Measurements from ENCODE around the gene SPIRE1. TPM values are rescaled to one million over a fixed set of nuclear protein-coding genes. Genes with fewer than 3 reads are reported as not detected.

SPIRE1 gene
- polyA plus RNA-seq, 1 experiment = 11.6 TPM

GRCh38 chr18:12408247-12408869 is 249.5 kb downstream of the SPIRE1 start:
- Histone ChIP-seq H3K27me3 (ENCODE audit: control insufficient read depth, insufficient read depth, low read length) (no peaks in the 10 kb centered on the region), H3K4me3 (ENCODE audit: low read depth, low read length) (peak overlapping the region; percentile 58), H3K36me3 (ENCODE audit: control insufficient read depth, insufficient read depth, low read length) (no peaks in the 10 kb centered on the region)
- TF ChIP-seq CTCF (IDR thresholded peaks at IDR 0.05; ENCODE audit: insufficient read depth, low read depth, low read length) = no peak
- ChIA-PET CTCF (interaction anchor here (1.2 to 1.8 kb wide), 2 partner anchors 11 to 43 kb away, joined by 3 read pairs; no protein-coding TSS in a partner anchor), POLR2A (no interaction called here)
- no peak for DNase-seq (ENCODE audit: low read depth)

GRCh38 chr18:12406371-12407111 is 251.4 kb downstream of the SPIRE1 start:
- POLR2A ChIA-PET = no interaction called here
- Histone ChIP-seq H3K36me3 (ENCODE audit: control insufficient read depth, insufficient read depth, low read length) (no peaks in the 10 kb centered on the region), H3K27me3 (ENCODE audit: control insufficient read depth, insufficient read depth, low read length) (no peaks in the 10 kb centered on the region), H3K4me3 (ENCODE audit: low read depth, low read length) (no peak overlapping the region)
- DNase-seq (ENCODE audit: low read depth) = no peak
- TF ChIP-seq CTCF (IDR thresholded peaks at IDR 0.05; ENCODE audit: insufficient read depth, low read depth, low read length) = no peak
- CTCF ChIA-PET = interaction anchor here (0.6 to 7.4 kb wide), 4 partner anchors 13 to 47 kb away, joined by 3 to 54 read pairs (median 3); no protein-coding TSS in a partner anchor

GRCh38 chr18:12405066-12405465 is 252.8 kb downstream of the SPIRE1 start:
- ChIA-PET POLR2A (no interaction called here), CTCF (interaction anchor here (1.0 to 7.4 kb wide), 3 partner anchors 12 to 134 kb away, joined by 3 to 54 read pairs (median 3); no protein-coding TSS in a partner anchor)

GRCh38 chr18:12403601-12404506 is 254.1 kb downstream of the SPIRE1 start:
- no peak overlapping the region for H3K4me3 ChIP-seq (ENCODE audit: low read depth, low read length)

More at GRCh38 chr18:12405066-12405465, 252.8 kb downstream of the SPIRE1 start:
- Histone ChIP-seq H3K27me3 (ENCODE audit: control insufficient read depth, insufficient read depth, low read length) (no peaks in the 10 kb centered on the region), H3K4me3 (ENCODE audit: low read depth, low read length) (no peak overlapping the region), H3K36me3 (ENCODE audit: control insufficient read depth, insufficient read depth, low read length) (no peaks in the 10 kb centered on the region)
- no peak for TF ChIP-seq CTCF (IDR thresholded peaks at IDR 0.05; ENCODE audit: insufficient read depth, low read depth, low read length)
- DNase-seq (ENCODE audit: low read depth) = no peak

More at GRCh38 chr18:12403601-12404506, 254.1 kb downstream of the SPIRE1 start:
- H3K27me3 ChIP-seq (ENCODE audit: control insufficient read depth, insufficient read depth, low read length) = peaks cover 3% of the 10 kb centered on the region; the same call in 1 of the 2 replicates
- TF ChIP-seq CTCF (IDR thresholded peaks at IDR 0.05; ENCODE audit: insufficient read depth, low read depth, low read length) = no peak
- DNase-seq (ENCODE audit: low read depth) = peak; percentile 71
- no peaks in the 10 kb centered on the region for H3K36me3 ChIP-seq (ENCODE audit: control insufficient read depth, insufficient read depth, low read length)
- CTCF ChIA-PET = interaction anchor here (1.0 to 7.4 kb wide), 3 partner anchors 11 to 30 kb away, joined by 3 to 54 read pairs (median 3); no protein-coding TSS in a partner anchor
- POLR2A ChIA-PET = no interaction called here

All from BJ (cell line).